ENCODE results near the gene L2HGDH. TPM values are rescaled to one million over a fixed set of nuclear protein-coding genes. Genes with fewer than 3 reads are reported as not detected.

Gene L2HGDH
- total RNA-seq, 1 experiment from 2014 or later = 24.0 TPM

DNA sequence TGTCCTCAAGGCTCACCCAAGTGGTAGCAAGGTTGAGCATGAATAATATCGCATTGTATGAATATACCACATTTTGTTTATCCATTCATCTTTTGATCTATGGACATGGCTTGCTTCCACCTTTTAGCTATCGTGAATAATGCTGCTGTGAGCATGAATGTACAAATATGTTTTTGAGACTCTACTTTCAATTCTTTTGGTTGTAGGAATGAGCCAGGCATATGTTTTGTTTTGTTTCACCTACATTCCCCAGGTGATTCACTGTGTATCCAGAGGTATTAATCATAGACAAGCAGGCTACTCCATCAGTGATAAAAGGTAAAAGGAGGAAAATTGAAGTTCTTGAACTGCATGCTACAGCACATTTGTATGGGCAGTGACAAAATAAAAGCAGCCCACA is 48.8 kb upstream of the L2HGDH start:
- TF ChIP-seq NR1H2 (CRISPR knock-in tag; IDR thresholded peaks at IDR 0.05) = no peak
- TF ChIP-seq RORB (CRISPR knock-in tag; IDR thresholded peaks at IDR 0.05) = no peak
- TF ChIP-seq, protein P1, sequence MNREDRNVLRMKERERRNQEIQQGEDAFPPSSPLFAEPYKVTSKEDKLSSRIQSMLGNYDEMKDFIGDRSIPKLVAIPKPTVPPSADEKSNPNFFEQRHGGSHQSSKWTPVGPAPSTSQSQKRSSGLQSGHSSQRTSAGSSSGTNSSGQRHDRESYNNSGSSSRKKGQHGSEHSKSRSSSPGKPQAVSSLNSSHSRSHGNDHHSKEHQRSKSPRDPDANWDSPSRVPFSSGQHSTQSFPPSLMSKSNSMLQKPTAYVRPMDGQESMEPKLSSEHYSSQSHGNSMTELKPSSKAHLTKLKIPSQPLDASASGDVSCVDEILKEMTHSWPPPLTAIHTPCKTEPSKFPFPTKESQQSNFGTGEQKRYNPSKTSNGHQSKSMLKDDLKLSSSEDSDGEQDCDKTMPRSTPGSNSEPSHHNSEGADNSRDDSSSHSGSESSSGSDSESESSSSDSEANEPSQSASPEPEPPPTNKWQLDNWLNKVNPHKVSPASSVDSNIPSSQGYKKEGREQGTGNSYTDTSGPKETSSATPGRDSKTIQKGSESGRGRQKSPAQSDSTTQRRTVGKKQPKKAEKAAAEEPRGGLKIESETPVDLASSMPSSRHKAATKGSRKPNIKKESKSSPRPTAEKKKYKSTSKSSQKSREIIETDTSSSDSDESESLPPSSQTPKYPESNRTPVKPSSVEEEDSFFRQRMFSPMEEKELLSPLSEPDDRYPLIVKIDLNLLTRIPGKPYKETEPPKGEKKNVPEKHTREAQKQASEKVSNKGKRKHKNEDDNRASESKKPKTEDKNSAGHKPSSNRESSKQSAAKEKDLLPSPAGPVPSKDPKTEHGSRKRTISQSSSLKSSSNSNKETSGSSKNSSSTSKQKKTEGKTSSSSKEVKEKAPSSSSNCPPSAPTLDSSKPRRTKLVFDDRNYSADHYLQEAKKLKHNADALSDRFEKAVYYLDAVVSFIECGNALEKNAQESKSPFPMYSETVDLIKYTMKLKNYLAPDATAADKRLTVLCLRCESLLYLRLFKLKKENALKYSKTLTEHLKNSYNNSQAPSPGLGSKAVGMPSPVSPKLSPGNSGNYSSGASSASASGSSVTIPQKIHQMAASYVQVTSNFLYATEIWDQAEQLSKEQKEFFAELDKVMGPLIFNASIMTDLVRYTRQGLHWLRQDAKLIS (CRISPR knock-in tag; IDR thresholded peaks at IDR 0.05; ENCODE audit: borderline replicate concordance) = no peak
- TF ChIP-seq, protein P2, sequence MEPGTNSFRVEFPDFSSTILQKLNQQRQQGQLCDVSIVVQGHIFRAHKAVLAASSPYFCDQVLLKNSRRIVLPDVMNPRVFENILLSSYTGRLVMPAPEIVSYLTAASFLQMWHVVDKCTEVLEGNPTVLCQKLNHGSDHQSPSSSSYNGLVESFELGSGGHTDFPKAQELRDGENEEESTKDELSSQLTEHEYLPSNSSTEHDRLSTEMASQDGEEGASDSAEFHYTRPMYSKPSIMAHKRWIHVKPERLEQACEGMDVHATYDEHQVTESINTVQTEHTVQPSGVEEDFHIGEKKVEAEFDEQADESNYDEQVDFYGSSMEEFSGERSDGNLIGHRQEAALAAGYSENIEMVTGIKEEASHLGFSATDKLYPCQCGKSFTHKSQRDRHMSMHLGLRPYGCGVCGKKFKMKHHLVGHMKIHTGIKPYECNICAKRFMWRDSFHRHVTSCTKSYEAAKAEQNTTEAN (CRISPR knock-in tag; IDR thresholded peaks at IDR 0.05) = no peak
- TF ChIP-seq CREM (CRISPR knock-in tag; IDR thresholded peaks at IDR 0.05) = no peak
- TF ChIP-seq ZNF232 (CRISPR knock-in tag; IDR thresholded peaks at IDR 0.05) = no peak
- TF ChIP-seq, protein P3, sequence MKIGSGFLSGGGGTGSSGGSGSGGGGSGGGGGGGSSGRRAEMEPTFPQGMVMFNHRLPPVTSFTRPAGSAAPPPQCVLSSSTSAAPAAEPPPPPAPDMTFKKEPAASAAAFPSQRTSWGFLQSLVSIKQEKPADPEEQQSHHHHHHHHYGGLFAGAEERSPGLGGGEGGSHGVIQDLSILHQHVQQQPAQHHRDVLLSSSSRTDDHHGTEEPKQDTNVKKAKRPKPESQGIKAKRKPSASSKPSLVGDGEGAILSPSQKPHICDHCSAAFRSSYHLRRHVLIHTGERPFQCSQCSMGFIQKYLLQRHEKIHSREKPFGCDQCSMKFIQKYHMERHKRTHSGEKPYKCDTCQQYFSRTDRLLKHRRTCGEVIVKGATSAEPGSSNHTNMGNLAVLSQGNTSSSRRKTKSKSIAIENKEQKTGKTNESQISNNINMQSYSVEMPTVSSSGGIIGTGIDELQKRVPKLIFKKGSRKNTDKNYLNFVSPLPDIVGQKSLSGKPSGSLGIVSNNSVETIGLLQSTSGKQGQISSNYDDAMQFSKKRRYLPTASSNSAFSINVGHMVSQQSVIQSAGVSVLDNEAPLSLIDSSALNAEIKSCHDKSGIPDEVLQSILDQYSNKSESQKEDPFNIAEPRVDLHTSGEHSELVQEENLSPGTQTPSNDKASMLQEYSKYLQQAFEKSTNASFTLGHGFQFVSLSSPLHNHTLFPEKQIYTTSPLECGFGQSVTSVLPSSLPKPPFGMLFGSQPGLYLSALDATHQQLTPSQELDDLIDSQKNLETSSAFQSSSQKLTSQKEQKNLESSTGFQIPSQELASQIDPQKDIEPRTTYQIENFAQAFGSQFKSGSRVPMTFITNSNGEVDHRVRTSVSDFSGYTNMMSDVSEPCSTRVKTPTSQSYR (CRISPR knock-in tag; IDR thresholded peaks at IDR 0.05) = no peak
- CTCF ChIA-PET = no interaction called here

DNA sequence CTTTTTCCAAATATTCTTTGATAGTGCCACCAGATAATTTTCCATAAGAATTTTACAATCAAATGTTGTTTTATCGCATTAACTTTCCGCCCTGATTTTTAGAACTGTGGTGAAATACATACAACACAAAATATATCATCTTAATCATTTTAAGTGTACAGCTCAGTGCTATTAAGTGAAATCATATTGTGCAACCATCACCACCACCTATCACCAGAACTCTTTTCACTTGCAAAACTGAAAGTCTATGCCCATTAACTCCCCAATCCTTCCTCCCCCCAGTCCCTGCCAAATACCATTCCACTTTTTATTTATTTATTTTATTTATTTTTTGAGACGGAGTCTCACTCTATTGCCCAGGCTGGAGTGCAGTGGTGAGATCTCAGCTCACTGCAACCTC is 48.1 kb upstream of the L2HGDH start:
- 0 out of 2 replicates have a peak, but pooled peaks cover 2% of the 10 kb centered on the region for H3K4me1 Mint-ChIP-seq
- DNase-seq (ENCODE audit: low spot score) (no peak), ATAC-seq (no peak)
- ChIA-PET POLR2A (no interaction called here), CTCF (interaction anchor here (0.7 to 1.0 kb wide), 2 partner anchors 9 to 19 kb away, joined by 3 read pairs; no protein-coding TSS in a partner anchor)
- no peaks in the 10 kb centered on the region for H3K27me3 Mint-ChIP-seq (ENCODE audit: low read depth)
- H3K27ac Mint-ChIP-seq = no peak overlapping the region
- no peaks in the 10 kb centered on the region for H3K36me3 Mint-ChIP-seq
- H3K4me3 Mint-ChIP-seq = no peak overlapping the region
- peaks cover 7% of the 10 kb centered on the region for H3K9me3 Mint-ChIP-seq
- TF ChIP-seq, protein P4, sequence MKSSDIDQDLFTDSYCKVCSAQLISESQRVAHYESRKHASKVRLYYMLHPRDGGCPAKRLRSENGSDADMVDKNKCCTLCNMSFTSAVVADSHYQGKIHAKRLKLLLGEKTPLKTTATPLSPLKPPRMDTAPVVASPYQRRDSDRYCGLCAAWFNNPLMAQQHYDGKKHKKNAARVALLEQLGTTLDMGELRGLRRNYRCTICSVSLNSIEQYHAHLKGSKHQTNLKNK (CRISPR knock-in tag; IDR thresholded peaks at IDR 0.05) = no peak
- TF ChIP-seq OVOL2 (CRISPR knock-in tag; IDR thresholded peaks at IDR 0.05; ENCODE audit: borderline replicate concordance) (no peak), IRF2 (CRISPR knock-in tag; IDR thresholded peaks at IDR 0.05; ENCODE audit: borderline replicate concordance, low read depth) (no peak), ATF1 (CRISPR knock-in tag; IDR thresholded peaks at IDR 0.05) (no peak), FOXK1 (CRISPR knock-in tag; IDR thresholded peaks at IDR 0.05) (no peak), NFE2L1 (CRISPR knock-in tag; IDR thresholded peaks at IDR 0.05) (no peak), TEAD1 (CRISPR knock-in tag; IDR thresholded peaks at IDR 0.05) (no peak), FOXJ3 (CRISPR knock-in tag; IDR thresholded peaks at IDR 0.05; ENCODE audit: borderline replicate concordance) (no peak)
- TF ChIP-seq, protein P5, sequence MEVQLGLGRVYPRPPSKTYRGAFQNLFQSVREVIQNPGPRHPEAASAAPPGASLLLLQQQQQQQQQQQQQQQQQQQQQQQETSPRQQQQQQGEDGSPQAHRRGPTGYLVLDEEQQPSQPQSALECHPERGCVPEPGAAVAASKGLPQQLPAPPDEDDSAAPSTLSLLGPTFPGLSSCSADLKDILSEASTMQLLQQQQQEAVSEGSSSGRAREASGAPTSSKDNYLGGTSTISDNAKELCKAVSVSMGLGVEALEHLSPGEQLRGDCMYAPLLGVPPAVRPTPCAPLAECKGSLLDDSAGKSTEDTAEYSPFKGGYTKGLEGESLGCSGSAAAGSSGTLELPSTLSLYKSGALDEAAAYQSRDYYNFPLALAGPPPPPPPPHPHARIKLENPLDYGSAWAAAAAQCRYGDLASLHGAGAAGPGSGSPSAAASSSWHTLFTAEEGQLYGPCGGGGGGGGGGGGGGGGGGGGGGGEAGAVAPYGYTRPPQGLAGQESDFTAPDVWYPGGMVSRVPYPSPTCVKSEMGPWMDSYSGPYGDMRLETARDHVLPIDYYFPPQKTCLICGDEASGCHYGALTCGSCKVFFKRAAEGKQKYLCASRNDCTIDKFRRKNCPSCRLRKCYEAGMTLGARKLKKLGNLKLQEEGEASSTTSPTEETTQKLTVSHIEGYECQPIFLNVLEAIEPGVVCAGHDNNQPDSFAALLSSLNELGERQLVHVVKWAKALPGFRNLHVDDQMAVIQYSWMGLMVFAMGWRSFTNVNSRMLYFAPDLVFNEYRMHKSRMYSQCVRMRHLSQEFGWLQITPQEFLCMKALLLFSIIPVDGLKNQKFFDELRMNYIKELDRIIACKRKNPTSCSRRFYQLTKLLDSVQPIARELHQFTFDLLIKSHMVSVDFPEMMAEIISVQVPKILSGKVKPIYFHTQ (CRISPR knock-in tag; IDR thresholded peaks at IDR 0.05) = no peak
- TF ChIP-seq, protein P6, sequence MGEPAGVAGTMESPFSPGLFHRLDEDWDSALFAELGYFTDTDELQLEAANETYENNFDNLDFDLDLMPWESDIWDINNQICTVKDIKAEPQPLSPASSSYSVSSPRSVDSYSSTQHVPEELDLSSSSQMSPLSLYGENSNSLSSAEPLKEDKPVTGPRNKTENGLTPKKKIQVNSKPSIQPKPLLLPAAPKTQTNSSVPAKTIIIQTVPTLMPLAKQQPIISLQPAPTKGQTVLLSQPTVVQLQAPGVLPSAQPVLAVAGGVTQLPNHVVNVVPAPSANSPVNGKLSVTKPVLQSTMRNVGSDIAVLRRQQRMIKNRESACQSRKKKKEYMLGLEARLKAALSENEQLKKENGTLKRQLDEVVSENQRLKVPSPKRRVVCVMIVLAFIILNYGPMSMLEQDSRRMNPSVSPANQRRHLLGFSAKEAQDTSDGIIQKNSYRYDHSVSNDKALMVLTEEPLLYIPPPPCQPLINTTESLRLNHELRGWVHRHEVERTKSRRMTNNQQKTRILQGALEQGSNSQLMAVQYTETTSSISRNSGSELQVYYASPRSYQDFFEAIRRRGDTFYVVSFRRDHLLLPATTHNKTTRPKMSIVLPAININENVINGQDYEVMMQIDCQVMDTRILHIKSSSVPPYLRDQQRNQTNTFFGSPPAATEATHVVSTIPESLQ (CRISPR knock-in tag; IDR thresholded peaks at IDR 0.05) = no peak
- TF ChIP-seq, protein P7, sequence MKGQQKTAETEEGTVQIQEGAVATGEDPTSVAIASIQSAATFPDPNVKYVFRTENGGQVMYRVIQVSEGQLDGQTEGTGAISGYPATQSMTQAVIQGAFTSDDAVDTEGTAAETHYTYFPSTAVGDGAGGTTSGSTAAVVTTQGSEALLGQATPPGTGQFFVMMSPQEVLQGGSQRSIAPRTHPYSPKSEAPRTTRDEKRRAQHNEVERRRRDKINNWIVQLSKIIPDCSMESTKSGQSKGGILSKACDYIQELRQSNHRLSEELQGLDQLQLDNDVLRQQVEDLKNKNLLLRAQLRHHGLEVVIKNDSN (CRISPR knock-in tag; IDR thresholded peaks at IDR 0.05) = no peak
- TF ChIP-seq, protein P8, sequence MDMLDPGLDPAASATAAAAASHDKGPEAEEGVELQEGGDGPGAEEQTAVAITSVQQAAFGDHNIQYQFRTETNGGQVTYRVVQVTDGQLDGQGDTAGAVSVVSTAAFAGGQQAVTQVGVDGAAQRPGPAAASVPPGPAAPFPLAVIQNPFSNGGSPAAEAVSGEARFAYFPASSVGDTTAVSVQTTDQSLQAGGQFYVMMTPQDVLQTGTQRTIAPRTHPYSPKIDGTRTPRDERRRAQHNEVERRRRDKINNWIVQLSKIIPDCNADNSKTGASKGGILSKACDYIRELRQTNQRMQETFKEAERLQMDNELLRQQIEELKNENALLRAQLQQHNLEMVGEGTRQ (CRISPR knock-in tag; IDR thresholded peaks at IDR 0.05) = no peak
- TF ChIP-seq, protein P9, sequence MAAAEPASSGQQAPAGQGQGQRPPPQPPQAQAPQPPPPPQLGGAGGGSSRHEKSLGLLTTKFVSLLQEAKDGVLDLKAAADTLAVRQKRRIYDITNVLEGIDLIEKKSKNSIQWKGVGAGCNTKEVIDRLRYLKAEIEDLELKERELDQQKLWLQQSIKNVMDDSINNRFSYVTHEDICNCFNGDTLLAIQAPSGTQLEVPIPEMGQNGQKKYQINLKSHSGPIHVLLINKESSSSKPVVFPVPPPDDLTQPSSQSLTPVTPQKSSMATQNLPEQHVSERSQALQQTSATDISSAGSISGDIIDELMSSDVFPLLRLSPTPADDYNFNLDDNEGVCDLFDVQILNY (CRISPR knock-in tag; IDR thresholded peaks at IDR 0.05) = no peak

More for the DNA sequence above, 48.8 kb upstream of the L2HGDH start:
- Mint-ChIP-seq H3K27ac (no peak overlapping the region), H3K9me3 (peaks cover 7% of the 10 kb centered on the region), H3K27me3 (ENCODE audit: low read depth) (no peaks in the 10 kb centered on the region), H3K36me3 (no peaks in the 10 kb centered on the region), H3K4me1 (no peaks in the 10 kb centered on the region), H3K4me3 (no peak overlapping the region)
- DNase-seq (ENCODE audit: low spot score) (no peak), ATAC-seq (no peak)
- POLR2A ChIA-PET = no interaction called here

Data from WTC11 (cell line).